Kidney (tissue), 14 donors: ENCODE data around the gene SRD5A1. TPM values are rescaled to one million over a fixed set of nuclear protein-coding genes. Genes with fewer than 3 reads are reported as not detected.

Experiments used
- DNase-seq, 5 donors: peaks; one replicate each; pipeline ENCODE4 v3.0.0-alpha.2; 2013 to 2020
- FAIRE-seq: peaks from 2 replicates; lab custom pipeline; 2012; peaks lifted over from hg19 to GRCh38; lab: Jason Lieb, UNC
- H3K27ac ChIP-seq, 2 donors: one replicate each; pipeline ENCODE4 v1.7.0; 2013; ENCODE audit warnings: low read depth in 2 of 2, low read length in 2 of 2, inconsistent platforms in 1 of 2
- H3K27me3 ChIP-seq: one replicate; pipeline ENCODE4 v1.7.1; 2013; ENCODE audit warnings: low read length, inconsistent platforms; ENCODE audit not compliant: control insufficient read depth, insufficient read depth
- H3K36me3 ChIP-seq, 3 donors: one replicate each; pipeline versions ENCODE4 v1.7.0 to v1.7.1; 2013; ENCODE audit warnings: low read length in 3 of 3, control low read depth in 1 of 3, inconsistent platforms in 1 of 3; ENCODE audit not compliant: insufficient read depth in 3 of 3, control insufficient read depth in 2 of 3
- H3K4me1 ChIP-seq, 3 donors: one replicate each; pipeline versions ENCODE4 v1.7.0 to v1.7.1; 2013; ENCODE audit warnings: low read length in 3 of 3, inconsistent platforms in 1 of 3, low read depth in 1 of 3; ENCODE audit not compliant: control insufficient read depth in 2 of 3, insufficient read depth in 2 of 3
- H3K4me3 ChIP-seq, 3 donors: one replicate each; pipeline versions ENCODE4 v1.7.0 to v1.8.1; 2013; ENCODE audit warnings: low read length in 3 of 3, control low read depth in 1 of 3, inconsistent platforms in 1 of 3
- H3K9ac ChIP-seq, 3 donors: one replicate each; pipeline versions ENCODE4 v1.7.0 to v1.7.1; 2013; ENCODE audit warnings: low read length in 3 of 3, control low read depth in 1 of 3, inconsistent platforms in 1 of 3
- H3K9me3 ChIP-seq, 3 donors: one replicate each; pipeline versions ENCODE4 v1.7.0 to v1.7.1; 2013; ENCODE audit warnings: low read length in 3 of 3, control low read depth in 1 of 3, inconsistent platforms in 1 of 3; ENCODE audit not compliant: control insufficient read depth in 2 of 3, insufficient read depth in 1 of 3
- CTCF ChIP-seq: IDR thresholded peaks from 3 replicates; pipeline ENCODE4 v1.5.1; 2012; ENCODE audit warnings: mild to moderate bottlenecking, moderate library complexity, borderline replicate concordance; ENCODE audit not compliant: insufficient read depth; ENCODE audit errors: extremely low read depth
- intact Hi-C: fragments of 100-400 bp; cut with DNase I; formaldehyde crosslinking; loops from one replicate; pipeline ENCODE4 v1.11.1; 2022
- polyA plus RNA-seq: library from polyadenylated mRNA; stranded (reverse); fragments of 350-450 nt; fragmentation: Illumina TruSeq; extraction: RNeasy Lipid Tissue Mini Kit (QIAGEN cat#74804); gene quantifications from one replicate; pipeline ENCODE4 v1.2.3, GENCODE V29; 2014; ENCODE audit warnings: low read depth, low replicate concordance; ENCODE audit not compliant: insufficient read depth
- total RNA-seq: library from RNA; stranded (reverse); fragmentation: NEBNext Ultra II Directional; extraction: Animal tissue kit (Norgen Biotek cat#: 25700); gene quantifications from one replicate; pipeline ENCODE4 v1.2.1, GENCODE V29; 2021
- donor health status: control.
- donor health status: control.
- donor health status: control.
- donor health status: control.
- donor health status: control.
- donor health status: DM: yes; HTN: yes; CAD: no.
- donor health status: Normal renal cell carcinoma (clear cell type).

SRD5A1 gene
- total and polyA plus RNA-seq, 2 donors from 2014 or later, result 6.5 to 13.1 TPM

GRCh38 chr5:6720561-6720921, 87.3 kb downstream of the SRD5A1 start:
- DNase-seq (no peak), FAIRE-seq (no peak)
- Histone ChIP-seq H3K4me3 (no peak overlapping the region), H3K27me3 (no peaks in the 10 kb centered on the region), H3K4me1 (peaks cover 3 to 47% (median 32%) of the 10 kb centered on the region in 3 donors), H3K9me3 (no peaks in the 10 kb centered on the region), H3K9ac (no peak overlapping the region), H3K27ac (no peak overlapping the region), H3K36me3 (peaks cover 0 to 5% (median 2%) of the 10 kb centered on the region in 3 donors)
- TF ChIP-seq CTCF, result no peak
- intact Hi-C loops, result no loop called here

- peaks cover 3 to 44% (median 23%) of the 10 kb centered on the region in 3 donors for H3K4me1 ChIP-seq
- H3K4me3 ChIP-seq, result peak overlapping the region in 1 of 3 donors; percentile 45
- H3K9me3 ChIP-seq, result no peaks in the 10 kb centered on the region
- H3K27ac ChIP-seq, result peak overlapping the region in 1 of 2 donors; percentile 6
- intact Hi-C loops, result no loop called here
- peaks cover 0 to 5% (median under 1%) of the 10 kb centered on the region in 3 donors for H3K36me3 ChIP-seq
- DNase-seq (peak in 2 of 5 donors; percentile 52 to 62), FAIRE-seq (no peak)
- TF ChIP-seq CTCF, result no peak
- H3K27me3 ChIP-seq, result no peaks in the 10 kb centered on the region
- no peak overlapping the region for H3K9ac ChIP-seq
Observed at GRCh38 chr5:6721442-6721841, 88.2 kb downstream of the SRD5A1 start.

- DNase-seq (peak in 1 of 5 donors; percentile 15), FAIRE-seq (no peak)
- peak overlapping the region in 2 of 3 donors; percentile 12 to 45 for H3K4me3 ChIP-seq
- no peaks in the 10 kb centered on the region for H3K27me3 ChIP-seq
- H3K4me1 ChIP-seq, result peaks cover 3 to 41% (median 22%) of the 10 kb centered on the region in 3 donors
- intact Hi-C loops, result no loop called here
- H3K36me3 ChIP-seq, result peaks cover 0 to 5% (median 0%) of the 10 kb centered on the region in 3 donors
- H3K9ac ChIP-seq, result peak overlapping the region in 1 of 3 donors; percentile 22
- no peaks in the 10 kb centered on the region for H3K9me3 ChIP-seq
- TF ChIP-seq CTCF, result no peak
- peak overlapping the region; percentile 6 to 29 for H3K27ac ChIP-seq
Observed at GRCh38 chr5:6722015-6722414, 88.8 kb downstream of the SRD5A1 start.
